Mucosa of descending colon (tissue), 3 donors: ENCODE results near the gene LST1. TPM values are rescaled to one million over a fixed set of nuclear protein-coding genes. Genes with fewer than 3 reads are reported as not detected.

Source experiments
- ATAC-seq: fragments of 200-7000 bp; cut with Tn5 transposase; one replicate; pipeline ENCODE4 v1.9.1; 2020; ENCODE audit warnings: mild to moderate bottlenecking, moderate library complexity
- DNase-seq, 3 donors: peaks; one replicate each; pipeline ENCODE4 v3.0.0-alpha.2; 2020
- H3K36me3 ChIP-seq: fragments of 200-600 bp; one replicate; pipeline ENCODE4 v1.8.0; 2021; ENCODE audit warnings: low read depth, mild to moderate bottlenecking
- H3K4me1 ChIP-seq: fragments of 200-600 bp; one replicate; pipeline ENCODE4 v1.8.0; 2021; ENCODE audit warnings: low read depth, mild to moderate bottlenecking
- H3K4me3 ChIP-seq: fragments of 200-600 bp; one replicate; pipeline ENCODE4 v1.8.0; 2021; ENCODE audit warnings: mild to moderate bottlenecking
- H3K9me3 ChIP-seq: fragments of 200-600 bp; one replicate; pipeline ENCODE4 v1.8.0; 2021; ENCODE audit warnings: mild to moderate bottlenecking
- CTCF ChIP-seq: fragments of 200-600 bp; IDR thresholded peaks from one replicate; pipeline ENCODE4 v1.8.0; 2022; ENCODE audit warnings: antibody characterized with exemption, mild to moderate bottlenecking
- intact Hi-C, 2 donors: fragments of 100-400 bp; cut with DNase I in 1 of 2; cut with micrococcal nuclease in 1 of 2; formaldehyde crosslinking; loops; one replicate each; pipeline versions ENCODE4 v1.11.0 to v1.11.1; 2022; cut with DNase I, micrococcal nuclease
- total RNA-seq, 3 donors: library from RNA; stranded (reverse); fragmentation: NEBNext Ultra II Directional in 2 of 3; extraction: Animal tissue kit (Norgen Biotek cat#: 25700) in 2 of 3; gene quantifications; one replicate each; pipeline versions ENCODE4 v1.2.1 to v1.2.4, GENCODE V29; 2021 to 2023
- donor health status: DM: no; HTN: no; CAD: no; lungs with moderate emphysema.
- donor health status: DM: no; HTN: no; CAD: no.
- donor health status: DM: no; HTN: yes; CAD: no.

The LST1 gene
- total RNA-seq, 3 donors from 2014 or later = 3.9 to 11.3 (median 6.6) TPM

- no peak for TF ChIP-seq CTCF
- peak within 1 kb of the TSS; percentile 68 for H3K4me3 ChIP-seq
- peaks cover 15% of the 10 kb centered on the region for H3K36me3 ChIP-seq
- intact Hi-C loops = no loop called here
- peak; percentile 87 for ATAC-seq
- no peaks in the 10 kb centered on the region for H3K9me3 ChIP-seq
- DNase-seq = peak in 2 of 3 donors; percentile 95 to 98
- H3K4me1 ChIP-seq = peaks cover 9% of the 10 kb centered on the region
These were observed 34.7 kb downstream of the LST1 start, which contains the start of gene PRRC2A for GRCh38 chr6:31620586-31621319. TSS of gene PRRC2A (plus strand) at chr6:31620715. CDS start at chr6:31622790, 2,075 bp downstream.

GRCh38 chr6:31621320-31621939, 35.4 kb downstream of the LST1 start:
- intact Hi-C loops = no loop called here

GRCh38 chr6:31621991-31622390, 35.9 kb downstream of the LST1 start:
- H3K36me3 ChIP-seq = peaks cover 26% of the 10 kb centered on the region
- no peak for TF ChIP-seq CTCF
- no peak overlapping the region for H3K4me3 ChIP-seq
- DNase-seq = peak in 1 of 3 donors; percentile 51
- peaks cover 9% of the 10 kb centered on the region for H3K4me1 ChIP-seq
- no peak for ATAC-seq
- no peaks in the 10 kb centered on the region for H3K9me3 ChIP-seq
- intact Hi-C loops = no loop called here

More at GRCh38 chr6:31621320-31621939, 35.4 kb downstream of the LST1 start:
- ATAC-seq (no peak), DNase-seq (no peak)
- no peaks in the 10 kb centered on the region for H3K9me3 ChIP-seq
- TF ChIP-seq CTCF = no peak
- H3K36me3 ChIP-seq = peaks cover 20% of the 10 kb centered on the region
- peaks cover 9% of the 10 kb centered on the region for H3K4me1 ChIP-seq
- peak overlapping the region; percentile 68 for H3K4me3 ChIP-seq

GRCh38 chr6:31622684-31623091, 36.6 kb downstream of the LST1 start:
- H3K36me3 ChIP-seq = peaks cover 31% of the 10 kb centered on the region
- H3K4me3 ChIP-seq = no peak overlapping the region
- peaks cover 9% of the 10 kb centered on the region for H3K4me1 ChIP-seq
- no peak for TF ChIP-seq CTCF
- H3K9me3 ChIP-seq = no peaks in the 10 kb centered on the region
- DNase-seq (peak in 1 of 3 donors; percentile 34), ATAC-seq (no peak)
- intact Hi-C loops = no loop called here

GRCh38 chr6:31624070-31624469, 38.0 kb downstream of the LST1 start:
- peaks cover 40% of the 10 kb centered on the region for H3K36me3 ChIP-seq
- no peak for TF ChIP-seq CTCF
- ATAC-seq = no peak
- H3K9me3 ChIP-seq = no peaks in the 10 kb centered on the region
- no peak for DNase-seq
- peaks cover 9% of the 10 kb centered on the region for H3K4me1 ChIP-seq
- intact Hi-C loops = no loop called here
- H3K4me3 ChIP-seq = no peak overlapping the region
